GM18499 (cell line): ENCODE data around the gene PADI3.

ENCODE experiments used
- ATAC-seq: cut with Tn5 transposase; IDR thresholded peaks from one replicate; pipeline ENCODE4 v1.9.1; 2021; ENCODE audit warnings: moderate number of reproducible peaks; ENCODE audit not compliant: insufficient read depth, unreplicated experiment

The PADI3 gene

DNA sequence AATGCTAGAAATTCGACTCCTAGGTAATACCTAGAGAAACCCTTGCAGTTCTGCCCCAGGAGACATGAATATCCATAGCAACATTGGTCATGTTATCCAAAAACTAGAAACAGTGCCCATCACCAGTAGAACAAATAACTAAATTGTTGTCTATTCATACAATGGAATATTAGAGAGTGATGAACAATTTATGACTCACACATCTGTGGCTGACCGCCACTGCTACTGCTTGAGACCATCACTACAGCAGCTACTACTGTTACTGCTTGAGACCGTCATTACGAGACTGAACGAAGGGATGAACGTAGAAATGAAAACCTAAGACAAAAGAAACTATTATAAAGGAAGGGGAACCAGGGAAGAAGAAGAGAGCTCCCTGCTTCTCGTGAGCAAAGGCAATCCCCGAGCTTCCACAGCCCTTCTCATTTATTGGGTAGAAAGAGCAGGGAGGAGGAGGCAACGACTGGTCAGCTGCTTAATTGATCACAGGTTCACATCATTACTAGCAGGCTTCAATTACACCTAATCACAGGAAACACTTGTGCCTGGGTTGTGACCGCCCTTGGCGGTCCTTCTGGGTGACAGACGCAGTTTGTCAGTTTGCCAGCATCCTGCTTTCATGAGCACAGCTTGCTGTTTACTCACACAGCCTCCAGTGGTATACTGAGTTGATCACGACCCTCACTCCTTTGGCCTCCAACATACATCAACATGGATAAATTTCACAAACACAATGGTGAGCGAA lies 45.0 kb downstream of the PADI3 start:
- no peak for ATAC-seq

DNA sequence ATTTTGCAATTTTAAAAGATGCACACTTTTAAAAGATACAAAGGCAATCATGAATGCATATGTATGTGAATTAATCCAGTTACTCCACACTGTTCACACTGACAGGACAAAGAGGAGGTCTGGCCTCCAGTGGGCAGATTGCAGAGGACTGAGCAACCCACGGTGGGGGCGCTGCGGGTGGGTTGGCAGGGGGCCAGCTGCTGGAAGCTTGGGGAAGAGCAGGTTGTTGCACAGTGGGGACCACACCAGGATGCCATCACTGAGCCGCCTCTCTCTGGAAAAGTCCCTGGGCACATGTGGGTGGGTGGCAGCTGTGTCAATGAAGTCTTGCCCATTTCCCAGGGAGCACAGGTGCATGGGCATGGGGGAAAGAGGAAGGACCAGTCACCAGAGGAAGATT lies 46.4 kb downstream of the PADI3 start:
- ATAC-seq, result no peak

DNA sequence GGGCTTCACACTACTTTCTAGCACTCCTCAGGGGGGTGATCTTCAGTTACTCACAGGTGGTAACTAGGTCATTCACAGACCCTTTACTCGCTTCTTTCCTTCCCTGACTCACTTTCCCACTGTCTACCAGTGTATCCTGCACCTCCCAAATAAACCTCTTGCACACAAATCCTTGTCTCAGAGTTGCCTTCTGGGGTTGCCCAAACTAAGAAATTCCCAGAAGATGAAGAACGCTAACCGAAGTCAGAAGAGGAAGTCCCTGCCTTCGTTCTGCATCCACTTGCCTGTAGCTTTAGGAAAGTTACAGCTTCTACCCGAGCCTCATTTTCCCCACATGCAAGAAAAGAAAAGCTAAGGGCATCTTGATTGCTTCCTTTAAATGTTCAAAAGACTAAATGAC lies 47.2 kb downstream of the PADI3 start:
- no peak for ATAC-seq

DNA sequence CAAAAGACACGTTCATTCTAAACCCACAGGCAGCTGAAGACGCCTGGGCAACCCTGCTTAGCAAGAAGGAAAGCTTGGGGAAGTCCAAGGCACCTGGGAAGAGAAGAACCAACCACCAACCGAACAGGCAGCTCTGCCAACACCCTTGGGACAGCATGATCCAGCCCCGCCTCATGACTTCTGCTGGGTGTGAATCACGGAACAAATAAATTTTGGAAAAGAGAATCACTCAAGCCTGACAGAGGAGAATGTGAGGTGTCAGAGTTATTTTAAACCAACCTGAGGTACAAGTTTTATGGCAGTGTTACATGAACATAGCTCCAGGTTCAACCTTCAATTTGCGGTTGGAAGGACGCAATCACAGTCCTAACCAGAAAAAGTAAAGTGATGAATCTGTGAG lies 49.1 kb downstream of the PADI3 start:
- ATAC-seq, result no peak

DNA sequence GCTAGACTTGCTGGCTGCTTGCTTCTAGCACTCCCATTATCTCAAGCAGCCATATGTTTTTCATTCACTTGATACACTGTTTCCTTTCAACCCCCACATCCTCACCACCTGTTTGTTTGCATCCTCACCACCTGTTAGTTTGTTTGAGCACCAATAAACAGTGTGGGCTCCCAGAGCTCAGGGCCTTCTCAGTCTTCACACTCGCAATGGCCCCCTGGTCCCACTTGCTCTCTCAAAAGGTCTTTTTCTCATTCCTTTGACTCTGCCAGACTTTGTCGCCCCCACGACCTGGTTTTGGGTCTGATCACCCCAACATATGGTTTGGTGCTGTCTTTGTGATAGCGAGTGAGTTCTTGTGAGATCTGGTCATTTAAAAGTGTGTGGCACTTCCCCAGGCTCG lies 52.9 kb downstream of the PADI3 start:
- no peak for ATAC-seq

DNA sequence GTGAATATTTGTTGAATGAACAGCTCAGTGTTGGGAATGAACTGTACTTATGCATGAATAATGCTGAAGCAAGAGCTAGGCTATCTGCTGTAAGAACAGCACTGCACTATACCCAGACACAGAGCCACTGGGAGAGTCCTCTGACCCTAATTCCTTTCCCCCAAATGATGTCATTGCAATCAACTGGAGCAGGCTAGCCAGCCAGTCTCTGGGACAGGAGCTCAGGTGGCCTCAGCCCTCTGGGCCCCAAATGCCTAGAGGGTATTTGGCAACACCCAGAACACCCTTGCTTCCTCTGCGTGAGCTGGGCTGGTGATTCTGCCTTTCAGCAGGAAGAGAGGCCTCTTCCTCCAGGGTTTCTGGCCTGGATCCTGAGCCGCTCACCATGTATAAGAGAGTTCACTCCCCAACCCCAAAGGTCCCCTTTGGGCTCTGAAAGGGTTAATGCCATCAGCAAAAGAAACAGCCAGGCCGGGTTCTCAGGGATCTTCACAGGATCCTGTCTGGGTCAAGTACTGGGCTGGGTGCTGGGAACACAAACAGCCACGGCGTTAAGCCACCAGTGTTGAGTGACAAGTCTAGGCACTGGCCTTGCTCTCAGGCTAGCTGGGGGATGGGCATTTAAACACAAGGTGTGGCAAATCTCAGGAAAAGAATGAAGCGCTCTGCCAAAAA lies 55.4 kb downstream of the PADI3 start:
- ATAC-seq, result no peak

DNA sequence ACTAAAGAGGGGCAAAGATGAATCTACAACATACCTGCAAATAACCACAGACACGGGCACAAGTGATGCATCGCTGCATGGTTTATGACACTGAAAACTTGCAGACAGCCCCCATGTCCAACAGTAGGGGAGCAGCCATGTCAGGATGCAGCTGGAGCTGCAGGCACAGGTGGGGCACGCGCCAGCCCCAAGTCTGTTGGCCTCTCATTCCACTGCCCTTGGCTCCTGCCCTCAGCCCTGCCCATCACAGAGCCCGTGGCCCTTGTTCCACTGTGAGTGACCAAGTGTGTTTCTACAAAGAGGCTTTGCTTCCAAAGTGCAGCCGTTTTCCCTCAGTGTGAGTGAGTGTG lies 55.9 kb downstream of the PADI3 start:
- no peak for ATAC-seq

DNA sequence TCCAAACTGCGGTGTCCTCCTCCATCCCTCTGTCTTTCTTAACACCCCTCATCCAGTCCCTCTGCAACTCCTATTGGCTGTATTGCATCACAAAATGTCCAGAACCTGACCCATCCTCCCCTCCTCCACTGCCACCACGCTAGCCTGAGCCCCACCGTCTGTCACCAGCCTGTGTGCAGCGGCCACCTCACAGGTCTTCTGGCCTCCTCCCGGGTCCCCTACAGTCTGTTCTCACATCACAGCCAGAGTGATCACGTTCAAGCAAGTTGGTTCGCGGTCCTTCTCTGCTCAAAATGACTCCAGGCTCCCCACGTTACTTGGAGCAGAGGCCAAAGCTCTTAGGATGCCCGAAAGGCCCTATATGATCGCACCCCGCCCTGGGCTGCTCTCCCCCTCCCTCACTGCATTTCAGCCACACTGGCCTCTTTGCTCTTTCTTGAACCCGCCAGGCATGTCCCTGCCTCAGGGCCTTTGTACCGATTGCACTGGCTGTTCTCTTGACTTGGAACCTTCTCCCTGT lies 56.7 kb downstream of the PADI3 start:
- ATAC-seq, result no peak

DNA sequence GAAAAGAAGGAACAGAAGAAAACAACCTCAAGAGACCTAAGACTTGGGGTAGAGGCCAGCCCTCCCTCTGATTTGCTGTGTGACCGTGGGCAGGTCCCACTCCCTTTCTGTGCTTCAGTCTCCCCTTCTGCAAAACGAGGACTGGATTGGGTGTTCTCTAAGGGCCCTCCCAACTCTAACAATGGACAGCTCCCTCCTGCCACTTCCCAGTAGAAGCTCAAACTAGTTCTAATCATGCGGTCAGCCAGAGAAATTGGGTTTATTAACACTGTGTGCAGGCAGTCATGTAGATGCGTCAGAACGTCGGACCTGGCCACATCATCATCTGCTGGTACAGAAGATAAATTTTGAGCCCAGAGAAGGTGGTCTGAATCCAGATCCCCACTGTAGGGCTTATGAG lies 57.5 kb downstream of the PADI3 start:
- ATAC-seq, result no peak

DNA sequence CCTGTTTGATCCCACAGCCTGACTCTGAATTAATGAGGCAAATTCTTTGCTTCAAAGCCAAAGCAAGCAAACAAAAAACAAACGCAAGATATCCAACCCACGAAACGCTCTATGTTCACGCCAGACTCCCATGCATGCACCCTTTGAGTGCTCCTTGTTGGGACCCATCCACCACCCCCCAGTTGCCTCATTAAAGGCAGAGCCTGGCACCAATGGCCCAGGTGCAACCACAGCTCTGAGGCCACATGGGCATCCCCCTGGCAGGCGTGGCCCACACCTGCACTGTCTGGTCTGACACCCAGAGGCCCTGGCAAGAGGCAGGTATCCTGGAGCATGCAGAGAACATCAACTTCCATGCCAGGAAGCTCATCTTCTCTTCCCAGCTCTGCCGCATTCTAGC lies 58.0 kb downstream of the PADI3 start:
- no peak for ATAC-seq

DNA sequence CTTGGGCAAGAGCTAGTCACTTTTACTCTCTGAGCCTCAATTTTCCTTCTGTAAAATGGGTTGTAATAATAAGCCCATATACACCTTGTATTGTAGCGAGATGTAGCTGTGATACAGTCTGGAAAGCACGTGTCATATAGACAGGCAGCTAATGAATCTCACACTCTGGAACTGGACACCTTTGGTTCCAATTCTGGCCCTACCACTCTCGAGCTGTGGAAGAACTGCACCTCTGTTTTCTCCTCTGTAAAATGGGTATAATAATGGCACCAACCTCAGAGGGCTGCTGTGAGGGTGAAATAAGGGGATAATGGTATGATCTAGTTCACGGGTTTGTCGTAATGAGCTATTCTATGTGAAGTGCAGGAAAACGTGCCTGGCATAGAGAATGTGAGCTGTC lies 58.4 kb downstream of the PADI3 start:
- no peak for ATAC-seq

DNA sequence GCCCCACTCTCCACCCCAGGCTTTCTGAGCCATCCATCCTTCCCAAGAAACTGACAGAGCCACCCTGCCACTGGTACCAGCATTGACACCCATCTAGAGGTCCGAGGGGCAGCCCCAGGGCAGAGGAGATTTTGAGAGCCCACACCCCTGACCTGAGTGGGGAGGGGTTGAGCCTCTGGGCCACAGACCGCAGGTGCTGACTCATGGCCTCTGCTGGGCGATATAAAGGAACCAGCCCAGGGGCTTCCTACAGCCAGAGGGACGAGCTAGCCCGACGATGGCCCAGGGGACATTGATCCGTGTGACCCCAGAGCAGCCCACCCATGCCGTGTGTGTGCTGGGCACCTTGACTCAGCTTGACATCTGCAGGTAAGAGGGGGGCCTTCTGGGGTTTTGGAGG lies 59.0 kb downstream of the PADI3 start, which contains the start of gene PADI4:
PADI4 (plus strand) TSS at position 252 of the 400 bp plus-strand sequence; CDS start at position 278, 26 bp downstream.
- ATAC-seq, result no peak

DNA sequence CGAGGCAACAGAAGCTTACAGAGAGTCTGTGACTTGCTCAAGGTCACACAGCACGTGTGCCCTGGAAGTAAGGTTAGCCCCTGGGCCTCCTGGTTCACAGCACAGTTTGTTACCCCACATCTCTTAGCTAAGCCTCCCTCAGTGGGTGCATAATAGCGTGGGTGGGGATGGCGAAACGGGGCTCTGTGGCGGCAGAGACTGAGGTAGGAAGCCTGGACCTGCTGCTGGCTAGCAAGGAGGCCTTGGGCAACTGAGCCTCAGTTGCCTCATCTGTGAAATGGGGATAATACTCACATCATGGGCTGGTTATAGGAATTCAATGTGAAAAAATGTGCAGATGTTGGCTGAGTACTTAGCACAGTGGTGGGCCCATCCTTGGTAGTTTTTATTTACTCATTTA lies 59.7 kb downstream of the PADI3 start:
- ATAC-seq, result no peak

DNA sequence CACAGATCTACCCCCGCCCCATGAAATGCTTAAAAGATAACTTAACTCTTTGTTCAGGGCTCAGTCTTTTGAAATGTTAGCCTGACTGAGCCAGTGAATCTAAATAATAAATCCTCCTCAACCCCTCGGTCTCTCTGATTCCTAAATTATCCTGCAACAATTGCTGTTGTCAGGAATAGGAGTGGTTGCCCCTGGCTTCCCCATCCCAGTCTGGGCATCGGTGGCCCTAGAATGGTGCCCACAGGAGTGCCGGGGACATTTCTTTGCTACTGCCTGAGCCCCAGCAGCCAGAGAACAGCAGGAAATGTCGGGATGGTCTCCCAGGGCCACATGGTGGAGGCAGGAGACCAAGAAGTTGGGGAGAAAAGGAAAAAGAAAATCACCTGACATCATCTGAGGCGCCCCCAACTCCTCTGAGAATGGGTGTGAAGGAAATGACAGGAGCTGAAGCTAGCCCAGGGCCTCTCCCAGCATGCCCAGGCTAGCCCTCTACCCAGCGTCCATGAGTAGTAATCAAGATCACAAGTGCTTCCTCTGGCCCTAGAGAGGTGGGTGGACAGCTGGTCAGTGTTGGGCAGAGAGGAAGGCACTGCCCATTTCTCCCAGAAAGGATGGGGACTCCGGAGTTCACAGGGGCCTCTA lies 60.6 kb downstream of the PADI3 start:
- no peak for ATAC-seq

DNA sequence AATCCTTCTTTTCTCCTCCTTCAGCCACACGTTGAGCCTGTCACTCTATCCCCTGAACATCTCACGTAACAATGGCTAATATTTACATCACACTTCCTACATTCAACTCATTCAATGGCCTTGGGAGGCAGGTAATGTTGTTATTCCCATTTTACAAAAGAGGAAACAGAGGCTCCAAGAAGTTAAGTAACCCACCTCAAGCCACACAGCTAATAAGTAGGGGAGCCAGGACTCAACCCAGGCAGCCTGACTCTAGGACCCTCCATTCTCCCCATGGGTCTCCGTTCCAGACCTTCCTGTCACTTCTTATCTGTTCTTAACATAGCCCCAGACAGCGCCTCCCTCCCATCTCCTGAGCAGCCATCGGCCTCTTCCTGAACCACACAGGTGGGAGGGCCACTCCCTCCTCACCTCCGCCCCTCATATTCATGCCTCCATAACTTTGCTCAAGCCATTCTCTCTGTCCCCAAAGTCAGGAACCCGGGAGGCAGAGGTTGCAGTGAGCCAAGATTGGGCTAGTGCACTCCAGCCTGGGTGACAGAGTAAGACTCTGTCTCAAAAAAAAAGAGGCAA lies 61.3 kb downstream of the PADI3 start:
- ATAC-seq, result no peak

DNA sequence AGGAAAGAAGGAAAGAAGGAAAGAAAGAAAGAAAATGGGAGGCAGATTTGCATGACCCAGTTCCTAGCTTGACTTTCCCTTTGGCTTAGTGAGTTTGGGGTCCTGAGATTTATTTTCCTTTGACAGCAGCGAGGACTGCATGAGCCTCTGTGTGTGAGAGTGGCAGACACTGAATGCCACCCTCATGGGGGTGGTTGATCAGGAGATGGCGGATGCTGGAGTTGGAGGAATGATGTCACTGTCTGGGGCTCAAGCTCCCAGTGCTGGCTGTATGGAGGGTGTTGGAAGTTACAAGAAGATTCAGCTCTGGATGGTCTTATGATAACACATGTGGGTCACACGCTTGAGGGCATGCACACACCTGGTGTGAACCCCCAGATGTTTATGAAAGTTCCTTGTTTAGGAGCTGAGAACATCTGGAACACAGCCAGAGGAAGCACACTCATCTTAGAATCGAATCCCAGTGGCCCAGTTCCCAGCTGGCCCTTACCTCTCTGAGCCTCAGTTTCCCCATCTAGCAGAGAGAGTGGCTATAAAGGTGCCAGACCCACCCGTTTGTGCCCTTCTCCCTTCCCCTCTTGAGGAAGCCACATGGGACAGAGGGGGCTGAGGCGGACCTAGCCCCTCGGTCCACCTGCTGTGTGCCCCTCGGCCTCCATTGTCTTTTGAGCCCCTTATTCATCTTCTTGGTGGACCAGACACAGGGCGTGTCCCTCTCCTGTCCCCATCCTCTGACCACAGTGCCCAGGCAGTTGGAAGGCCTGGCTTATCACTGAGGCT lies 64.8 kb downstream of the PADI3 start:
- ATAC-seq, result no peak

DNA sequence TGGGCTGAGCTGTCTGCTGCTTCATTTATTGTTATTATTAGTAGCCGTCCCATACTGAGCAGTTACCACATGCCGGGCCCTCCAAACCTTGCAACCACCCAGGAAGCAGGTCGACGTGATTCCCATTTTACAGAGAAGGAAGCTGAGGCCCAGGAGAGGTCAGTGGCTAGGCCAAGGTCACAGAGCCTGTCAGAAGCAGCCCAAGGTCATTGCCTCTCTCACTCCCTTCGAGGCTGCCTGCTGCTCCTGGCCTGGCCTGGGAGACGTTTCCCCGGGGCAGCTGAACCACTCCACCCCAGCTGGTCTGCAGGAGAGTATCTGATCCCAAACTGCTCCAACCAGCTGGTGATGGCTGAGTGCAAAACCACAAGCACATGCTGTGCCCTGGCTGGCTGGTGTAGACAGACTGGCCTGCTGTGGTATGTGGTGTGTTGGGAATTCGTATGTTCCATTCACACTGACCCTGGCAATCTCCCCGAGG lies 65.6 kb downstream of the PADI3 start:
- no peak for ATAC-seq

DNA sequence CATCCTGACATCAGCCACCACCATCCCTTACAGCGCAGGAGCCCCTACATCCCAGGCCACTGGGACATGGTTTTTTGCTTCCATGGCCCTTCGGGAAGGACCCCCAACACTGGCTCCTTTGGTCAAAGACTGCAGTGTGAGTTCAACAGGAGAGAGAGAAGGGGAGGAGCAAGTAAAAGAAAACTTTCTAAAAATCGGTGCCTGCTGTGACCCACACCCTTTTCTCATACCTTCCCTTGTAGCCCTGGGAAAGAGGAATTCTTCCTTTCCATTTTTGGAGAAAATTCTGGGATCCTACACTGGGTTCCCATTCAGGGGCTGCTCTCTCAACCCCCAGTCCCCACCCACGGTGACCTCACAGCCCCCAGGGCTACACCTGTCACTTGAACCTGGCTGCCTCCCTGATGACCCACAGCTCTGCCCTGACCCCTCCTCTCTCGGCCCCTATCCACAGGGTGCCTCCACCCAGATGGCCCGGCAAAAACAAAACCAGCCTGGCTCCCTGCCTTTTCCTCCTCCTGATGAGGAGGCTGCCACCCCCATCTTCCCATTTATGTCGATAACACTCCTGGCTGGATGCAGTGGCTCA lies 66.7 kb downstream of the PADI3 start:
- no peak for ATAC-seq

DNA sequence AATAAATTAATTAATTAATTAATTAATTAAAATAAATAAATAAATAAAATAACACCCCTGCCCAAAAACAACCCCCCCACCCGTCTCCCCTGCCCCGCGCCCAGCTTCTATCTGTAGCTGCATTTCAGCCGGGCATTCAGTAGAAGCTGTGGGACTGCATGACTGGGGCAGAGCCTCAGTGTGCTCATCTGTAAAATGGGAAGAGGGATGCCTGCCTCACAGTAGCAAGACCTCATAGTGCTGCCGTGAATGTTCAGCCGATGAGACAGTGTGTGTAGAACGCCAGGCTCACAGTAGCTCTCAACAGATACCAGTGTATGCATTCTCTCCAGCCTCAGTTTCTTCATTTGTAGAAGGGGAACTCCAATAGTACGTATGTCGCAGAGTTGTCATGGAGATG lies 67.8 kb downstream of the PADI3 start:
- ATAC-seq, result no peak

DNA sequence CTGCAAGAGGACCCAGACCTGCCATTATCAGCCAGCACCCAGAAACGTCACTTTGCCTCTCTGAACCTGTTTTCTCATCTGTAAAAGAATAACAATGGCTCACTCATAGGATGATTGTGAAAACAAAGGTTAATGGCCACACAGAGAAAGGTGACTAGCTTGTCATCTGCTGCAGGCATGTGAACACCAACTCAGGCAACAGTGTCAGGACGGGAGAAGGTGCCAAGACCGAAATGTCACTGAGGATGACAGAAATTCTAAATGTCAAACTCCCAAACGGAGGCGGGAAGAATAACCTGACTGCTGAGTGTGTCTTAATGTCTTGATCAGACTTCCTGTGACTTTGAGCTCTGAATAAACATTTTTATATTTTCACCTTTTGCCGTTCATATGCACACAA lies 69.4 kb downstream of the PADI3 start:
- no peak for ATAC-seq
